Measurements from ENCODE around the gene FEN1. TPM values are rescaled to one million over a fixed set of nuclear protein-coding genes. Genes with fewer than 3 reads are reported as not detected.

FEN1 gene
- total RNA-seq, 2 experiments from 2014 or later, result 109 to 114 TPM

GRCh38 chr11:61800331-61801281 is 7.9 kb downstream of the FEN1 start:
- DNase-seq (no peak), ATAC-seq (no peak)
- Mint-ChIP-seq H3K4me1 (ENCODE audit: low read depth) (peaks cover 20% of the 10 kb centered on the region), H3K27ac (no peak overlapping the region), H3K9me3 (no peaks in the 10 kb centered on the region), H3K4me3 (no peak overlapping the region), H3K27me3 (no peaks in the 10 kb centered on the region), H3K36me3 (ENCODE audit: low read depth) (peaks cover 53% of the 10 kb centered on the region)
- intact Hi-C loops (cut with micrococcal nuclease), result no loop called here
- POLR2A ChIA-PET, result interaction anchor here (0.8 to 13.6 kb wide), 7 partner anchors 7 to 28 kb away, joined by 3 to 119 read pairs (median 5); partner anchors contain the start of genes FADS1, FADS2, FEN1 and TMEM258
- no peak for TF ChIP-seq CTCF (IDR thresholded peaks at IDR 0.05)
- CTCF ChIA-PET, result interaction anchor here (1.1 to 2.4 kb wide), 5 partner anchors 14 to 307 kb away, joined by 3 to 5 read pairs (median 5); no protein-coding TSS in a partner anchor

GRCh38 chr11:61802605-61803004 is 9.9 kb downstream of the FEN1 start:
- ATAC-seq (no peak), DNase-seq (no peak)
- intact Hi-C loops (cut with micrococcal nuclease), result no loop called here
- no peaks in the 10 kb centered on the region for H3K27me3 Mint-ChIP-seq
- no peak overlapping the region for H3K4me3 Mint-ChIP-seq
- POLR2A ChIA-PET, result interaction anchor here (1.1 to 13.6 kb wide), 3 partner anchors 9 to 16 kb away, joined by 3 to 119 read pairs (median 5); partner anchors contain the start of gene FADS1
- H3K4me1 Mint-ChIP-seq (ENCODE audit: low read depth), result peaks cover 5% of the 10 kb centered on the region
- H3K9me3 Mint-ChIP-seq, result no peaks in the 10 kb centered on the region
- CTCF ChIA-PET, result no interaction called here
- no peak for TF ChIP-seq CTCF (IDR thresholded peaks at IDR 0.05)
- peaks cover 39% of the 10 kb centered on the region for H3K36me3 Mint-ChIP-seq (ENCODE audit: low read depth)
- no peak overlapping the region for H3K27ac Mint-ChIP-seq

GRCh38 chr11:61803889-61804647 is 11.4 kb downstream of the FEN1 start:
- peak overlapping the region; percentile 44 for H3K27ac Mint-ChIP-seq
- no peak for TF ChIP-seq CTCF (IDR thresholded peaks at IDR 0.05)
- no peak overlapping the region for H3K4me3 Mint-ChIP-seq
- DNase-seq, result no peak
- ChIA-PET CTCF (interaction anchor here (0.8 to 1.0 kb wide), 3 partner anchors 11 to 278 kb away, joined by 3 read pairs; no protein-coding TSS in a partner anchor), POLR2A (interaction anchor here (0.8 to 13.6 kb wide), 4 partner anchors 9 to 92 kb away, joined by 3 to 119 read pairs (median 10); partner anchors contain the start of genes FADS1, FEN1 and TMEM258)
- no peaks in the 10 kb centered on the region for H3K27me3 Mint-ChIP-seq
- H3K4me1 Mint-ChIP-seq (ENCODE audit: low read depth), result peaks cover 3% of the 10 kb centered on the region
- peaks cover 42% of the 10 kb centered on the region for H3K36me3 Mint-ChIP-seq (ENCODE audit: low read depth)
- H3K9me3 Mint-ChIP-seq, result no peaks in the 10 kb centered on the region
- no peak for ATAC-seq
- intact Hi-C loops (cut with micrococcal nuclease), result no loop called here

- Mint-ChIP-seq H3K4me1 (ENCODE audit: low read depth) (no peaks in the 10 kb centered on the region), H3K36me3 (ENCODE audit: low read depth) (peaks cover 41% of the 10 kb centered on the region), H3K9me3 (no peaks in the 10 kb centered on the region), H3K27ac (no peak overlapping the region), H3K27me3 (no peaks in the 10 kb centered on the region), H3K4me3 (no peak overlapping the region)
- POLR2A ChIA-PET, result interaction anchor here (2.4 to 13.6 kb wide), 3 partner anchors 8 to 12 kb away, joined by 16 to 119 read pairs (median 18); partner anchors contain the start of genes FADS1, FEN1 and TMEM258
- ATAC-seq (no peak), DNase-seq (no peak)
- intact Hi-C loops (cut with micrococcal nuclease), result no loop called here
- CTCF ChIA-PET, result interaction anchor here (1.0 to 4.2 kb wide), 3 partner anchors 9 to 14 kb away, joined by 4 to 44 read pairs (median 8); no protein-coding TSS in a partner anchor
- TF ChIP-seq CTCF (IDR thresholded peaks at IDR 0.05), result no peak
Observed at GRCh38 chr11:61805146-61805545, 12.4 kb downstream of the FEN1 start.

Measured in activated CD8-positive, alpha-beta T cell treated with anti-CD3 and anti-CD28 coated beads for 36 hours (primary cell).